ENCODE results near the gene JAZF1. TPM values are rescaled to one million over a fixed set of nuclear protein-coding genes. Genes with fewer than 3 reads are reported as not detected.

The JAZF1 gene
- total RNA-seq, 1 experiment from 2014 or later: 9.1 TPM

GRCh38 chr7:28008911-28009310, 171.7 kb downstream of the JAZF1 start:
- Histone ChIP-seq H4K20me1 (ENCODE audit: control insufficient read depth, insufficient read depth, insufficient read length) (no peaks in the 10 kb centered on the region), H3K56ac (ENCODE audit: insufficient read length, low read depth, low read length) (no peak overlapping the region), H2BK120ac (ENCODE audit: low read depth, low read length, poor library complexity, severe bottlenecking) (no peak overlapping the region), H3K27ac (ENCODE audit: insufficient read length, low read depth, low read length) (no peak overlapping the region), H3K27me3 (ENCODE audit: insufficient read depth, low read length) (no peaks in the 10 kb centered on the region), H3K4me2 (ENCODE audit: insufficient read depth, insufficient read length, low read length) (no peak overlapping the region), H3K23me2 (ENCODE audit: insufficient read length, low read depth, low read length, poor library complexity, severe bottlenecking) (no peaks in the 10 kb centered on the region), H2BK12ac (ENCODE audit: insufficient read length, low read depth, low read length) (no peak overlapping the region), H4K5ac (ENCODE audit: insufficient read length, low read depth, low read length) (no peak overlapping the region), H3K4me1 (ENCODE audit: insufficient read depth, low read length) (no peaks in the 10 kb centered on the region), H4K91ac (ENCODE audit: insufficient read length, low read depth, low read length) (no peak overlapping the region), H2BK20ac (ENCODE audit: low read depth, low read length, poor library complexity, severe bottlenecking) (no peak overlapping the region), H3K18ac (ENCODE audit: insufficient read length, low read depth, low read length) (no peak overlapping the region), H3K79me1 (ENCODE audit: insufficient read depth, low read depth, low read length, poor library complexity, severe bottlenecking) (no peaks in the 10 kb centered on the region), H3K4ac (ENCODE audit: low read depth, low read length) (no peak overlapping the region), H2AK5ac (ENCODE audit: insufficient read length, low read length) (no peak overlapping the region), H3K14ac (ENCODE audit: insufficient read depth, low read length) (no peak overlapping the region), H3K9me3 (ENCODE audit: control insufficient read depth, low read depth, low read length) (no peaks in the 10 kb centered on the region), H3K79me2 (ENCODE audit: insufficient read depth, low read length) (no peaks in the 10 kb centered on the region), H2BK5ac (ENCODE audit: insufficient read length, low read length) (no peak overlapping the region), H2AFZ (ENCODE audit: low read length) (no peak overlapping the region), H3K9ac (ENCODE audit: extremely low read depth, insufficient read length, low read length) (no peak overlapping the region), H4K8ac (replicated peaks; ENCODE audit: insufficient read length, low read depth, low read length) (no peak overlapping the region), H3K23ac (ENCODE audit: insufficient read length, low read depth, low read length) (no peak overlapping the region), H2BK15ac (ENCODE audit: low read depth, low read length) (no peak overlapping the region), H3T11ph (ENCODE audit: low read length) (no peak overlapping the region)
- WGBS (ENCODE audit: extremely low coverage, insufficient read length, low lambda C conversion rate): no CpG with 5 or more reads among the region's 2 CpGs
- H3K4me1 Mint-ChIP-seq: no peaks in the 10 kb centered on the region
- peaks cover 0 to 3% (median 0%) of the 10 kb centered on the region in 3 experiments; a peak in 2 of 7 replicates for H3K36me3 Mint-ChIP-seq (ENCODE audit: insufficient read depth in 1 of 3, low read depth in 3 of 3)
- no peaks in the 10 kb centered on the region for H3K27me3 Mint-ChIP-seq (ENCODE audit: low read depth)
- DNase-seq: no peak
- H3K9me3 Mint-ChIP-seq: peaks cover 1 to 2% of the 10 kb centered on the region in 2 experiments; a peak in 2 of 5 replicates
- H3K27ac Mint-ChIP-seq: no peak overlapping the region
- no peak for TF ChIP-seq CTCF (conservative IDR thresholded peaks at IDR 0.05)
- no peak overlapping the region for H3K4me3 Mint-ChIP-seq
